Measurements from ENCODE around the gene RASSF4.

DNA sequence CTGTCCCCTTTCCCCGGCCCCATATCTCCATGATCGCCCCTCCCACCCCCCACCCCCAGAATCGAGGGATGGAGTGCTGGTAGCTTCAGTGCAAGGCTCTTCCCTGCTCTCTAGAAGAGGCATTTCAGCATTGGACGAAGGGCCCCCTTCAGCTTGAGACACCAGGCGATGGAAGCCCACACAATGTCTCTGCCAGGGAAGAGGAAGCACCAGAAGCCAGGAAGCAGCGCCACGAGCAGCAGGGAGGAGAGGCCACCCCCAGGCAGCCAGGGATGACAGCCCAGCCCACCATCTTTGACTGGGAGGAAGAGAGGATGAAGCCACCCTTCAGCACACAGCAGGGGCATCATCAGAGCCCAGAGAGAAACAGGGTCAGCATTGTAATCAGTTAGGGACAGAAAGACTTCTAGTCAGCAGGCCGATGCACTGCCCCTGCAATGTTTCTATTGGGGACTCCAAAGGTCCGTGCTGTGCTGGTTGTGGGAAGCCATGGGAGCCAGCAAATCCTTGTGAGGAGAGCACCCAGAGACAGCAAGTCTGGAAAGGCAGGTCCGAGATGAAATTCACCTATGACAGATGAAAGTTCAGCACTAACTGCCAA lies 32.8 kb upstream of the RASSF4 start:
- TF ChIP-seq CTCF (IDR thresholded peaks at IDR 0.05; ENCODE audit: borderline replicate concordance, extremely low read depth, low read length, poor library complexity, severe bottlenecking), result no peak
- TF ChIP-seq EZH2 (IDR thresholded peaks at IDR 0.05; ENCODE audit: borderline replicate concordance, low read depth, low read length, severe bottlenecking), result no peak

Data from DND-41 (cell line).